GM12873 (cell line): ENCODE data around the gene PROSER3.

Experiments
- CTCF ChIP-seq: IDR thresholded peaks from 2 replicates; pipeline ENCODE4 v1.5.1; 2012; ENCODE audit warnings: low read depth, mild to moderate bottlenecking, moderate library complexity, low read length, control low read depth; ENCODE audit not compliant: insufficient read depth; ENCODE audit errors: missing control alignments

Gene PROSER3

GRCh38 chr19:35746531-35746930, 11.4 kb upstream of the PROSER3 start:
- TF ChIP-seq CTCF: no peak

GRCh38 chr19:35748106-35749020, 9.6 kb upstream of the PROSER3 start, which contains the start of gene LIN37:
TSS of gene LIN37 (plus strand) at chr19:35748576. CDS start at chr19:35748725, 149 bp downstream.
- no peak for TF ChIP-seq CTCF

GRCh38 chr19:35750167-35750566, 7.8 kb upstream of the PROSER3 start:
- TF ChIP-seq CTCF: no peak

- no peak for TF ChIP-seq CTCF
Measured at GRCh38 chr19:35751839-35752745, 5.9 kb upstream of the PROSER3 start.

- no peak for TF ChIP-seq CTCF
Measured at GRCh38 chr19:35752746-35753350, 5.1 kb upstream of the PROSER3 start.

GRCh38 chr19:35753634-35754369, 4.2 kb upstream of the PROSER3 start:
- TF ChIP-seq CTCF: no peak
